Activated CD8-positive, alpha-beta memory T cell treated with anti-CD3 and anti-CD28 coated beads for 1 hour (primary cell): ENCODE measurements around the gene HIPK3.
A peak's percentile ranks its signal among the peaks of the same experiment; 100 is the strongest.
"Not testable (repeated sequence)": the region's sequence is repeated elsewhere in the genome, so short reads cannot be mapped to it uniquely, and the experiment has no call there.

Experiments
- DNase-seq, 2 donors: peaks; one replicate each; pipeline ENCODE4 v3.0.0-alpha.2; 2020; ENCODE audit warnings: low read depth in 1 of 2; ENCODE audit errors: extremely low read depth in 1 of 2

Gene HIPK3

DNA sequence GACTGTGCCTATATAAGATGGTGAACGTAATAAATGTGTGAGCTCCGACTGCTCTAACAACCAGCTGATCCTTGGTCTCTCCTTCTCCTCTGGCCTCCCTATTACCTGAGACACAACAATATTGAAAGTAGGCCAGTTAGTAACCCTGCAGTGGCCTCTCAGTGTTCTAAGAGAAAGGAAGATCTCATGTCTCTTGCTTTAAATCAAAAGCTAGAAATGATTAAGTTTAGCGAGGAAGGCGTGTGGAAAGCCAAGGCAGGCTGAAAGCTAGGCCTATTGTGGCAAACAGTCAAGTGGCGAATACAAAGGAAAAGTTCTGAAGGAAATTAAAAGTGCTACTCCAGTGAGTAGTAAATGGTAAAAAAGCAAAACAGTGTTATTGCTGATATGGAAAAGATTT is 39.5 kb downstream of the HIPK3 start:
- DNase-seq, result no peak

DNA sequence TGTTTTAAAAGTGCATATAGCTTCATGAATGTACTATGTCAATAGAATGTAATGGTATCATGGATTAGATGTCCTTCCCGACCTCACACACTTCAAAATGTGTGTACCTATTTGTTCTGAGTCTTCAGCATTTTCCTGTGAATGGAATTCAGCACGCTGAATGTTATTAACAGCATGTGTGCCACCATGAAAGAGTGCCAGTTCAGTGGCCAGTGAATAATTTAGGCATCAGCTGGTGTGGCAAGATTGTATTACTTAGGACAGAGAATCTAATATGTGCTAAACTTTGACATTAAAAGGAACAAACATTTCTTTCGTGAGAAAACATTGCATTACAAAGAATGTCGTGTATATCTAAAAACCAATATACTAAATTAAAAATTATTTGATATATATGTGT is 46.4 kb downstream of the HIPK3 start:
- DNase-seq, result no peak

DNA sequence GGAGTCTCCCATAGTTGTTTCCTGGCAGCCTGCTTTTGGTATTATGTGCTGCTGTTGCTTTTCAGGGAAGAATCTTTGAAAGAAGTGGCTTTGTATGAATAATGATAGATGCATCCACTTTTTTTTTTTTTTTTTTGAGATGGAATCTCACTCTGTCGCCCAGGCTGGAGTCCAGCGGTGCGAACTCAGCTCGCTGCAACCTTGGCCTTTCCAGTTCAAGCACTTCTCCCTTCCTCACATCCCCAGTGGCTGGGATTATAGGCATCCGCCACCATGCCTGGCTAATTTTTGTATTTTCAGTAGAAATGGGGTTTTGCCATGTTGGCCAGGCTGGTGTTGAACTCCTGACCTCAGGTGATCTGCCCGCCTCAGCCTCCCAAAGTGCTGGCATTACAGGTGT is 49.6 kb downstream of the HIPK3 start:
- DNase-seq, result not testable (repeated sequence)

DNA sequence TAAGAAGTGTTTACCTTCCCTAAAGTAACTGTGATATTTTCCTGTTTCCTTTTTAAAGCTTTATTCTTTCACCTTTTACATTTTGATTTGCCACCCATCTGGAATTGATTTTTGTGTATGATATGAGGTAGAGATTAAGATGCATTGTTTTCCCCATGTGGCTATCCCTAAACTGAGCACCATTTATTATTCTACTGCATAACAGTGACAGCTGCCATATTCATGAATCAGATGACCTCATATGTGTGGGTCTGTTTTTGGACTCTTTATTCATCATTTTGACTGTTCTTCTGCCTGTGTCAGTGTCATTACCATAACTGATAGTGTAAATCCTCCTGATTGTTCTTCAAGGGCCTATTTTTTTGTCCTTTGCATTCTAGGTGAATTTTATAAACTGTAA is 50.8 kb downstream of the HIPK3 start:
- no peak for DNase-seq

DNA sequence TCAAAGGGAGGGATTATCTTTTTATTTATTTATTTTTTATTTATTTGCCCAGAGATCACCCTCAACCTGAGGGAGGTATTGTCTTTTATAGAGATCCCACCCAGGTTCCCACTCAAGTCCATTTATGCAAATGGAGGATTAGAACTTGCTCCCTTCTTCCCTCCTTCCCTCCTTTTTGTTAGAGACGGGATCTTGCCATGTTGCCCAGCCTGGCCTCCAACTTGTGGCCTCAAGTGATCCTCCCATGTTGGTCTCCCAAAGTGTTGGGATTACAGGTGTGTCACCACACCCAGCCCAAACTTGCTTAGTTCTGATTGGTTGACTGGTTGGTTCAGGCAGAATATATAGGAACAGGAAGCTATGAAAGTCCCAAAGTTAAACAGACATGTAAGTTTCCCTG is 51.9 kb downstream of the HIPK3 start:
- no peak for DNase-seq

DNA sequence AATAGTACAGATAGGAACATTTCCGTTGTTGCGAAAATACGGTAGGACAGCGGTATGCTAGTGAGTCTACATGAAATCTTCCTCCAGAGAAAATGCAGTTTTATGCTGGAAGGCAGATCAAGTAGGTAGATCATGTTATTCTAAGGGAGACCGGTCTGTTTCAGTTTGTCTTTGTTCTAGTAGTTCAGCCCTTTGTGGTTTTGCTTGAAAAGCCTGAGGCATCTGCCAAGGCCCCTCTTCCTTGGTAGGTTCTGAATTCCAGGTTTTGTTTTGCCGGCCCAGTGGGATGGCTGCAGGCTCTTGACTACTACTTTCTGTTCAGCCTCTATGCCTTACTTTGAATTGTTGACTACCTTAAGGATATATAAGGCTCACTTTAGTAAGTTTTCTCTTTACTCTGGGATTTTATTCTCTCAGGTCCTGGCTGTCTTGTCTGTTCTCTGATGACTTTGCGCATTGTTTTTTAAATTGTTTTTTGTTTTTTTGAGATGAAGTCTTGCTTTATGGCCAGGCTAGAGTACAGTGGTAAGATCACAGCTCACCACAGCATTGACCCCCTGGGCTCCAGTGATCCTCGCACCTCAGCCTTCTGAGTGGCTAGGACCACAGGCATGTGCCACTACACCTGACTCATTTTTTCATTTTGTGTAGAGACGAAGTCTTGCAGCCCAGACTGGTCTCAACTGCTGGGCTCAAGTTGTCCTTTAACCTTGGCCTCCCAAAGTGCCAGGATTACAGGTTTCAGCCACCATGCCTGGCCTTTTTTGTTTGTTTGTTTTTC is 53.7 kb downstream of the HIPK3 start:
- DNase-seq, result no peak

DNA sequence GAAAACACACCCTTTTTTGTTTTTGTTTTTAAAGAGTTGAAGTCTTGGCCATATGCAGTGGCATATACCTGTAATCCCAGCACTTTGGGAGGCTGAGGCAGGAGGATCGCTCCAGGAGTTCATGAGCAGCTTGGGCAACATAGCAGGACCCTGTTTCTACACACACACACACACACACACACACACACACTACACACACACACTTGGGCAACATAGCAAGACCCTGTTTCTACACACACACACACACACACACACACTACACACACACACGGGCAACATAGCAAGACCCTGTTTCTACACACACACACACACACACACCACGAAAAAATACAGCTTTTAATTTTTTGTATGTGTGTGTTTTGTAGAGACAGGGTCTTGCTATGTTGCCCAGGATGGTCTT is 54.5 kb downstream of the HIPK3 start:
- DNase-seq, result no peak

DNA sequence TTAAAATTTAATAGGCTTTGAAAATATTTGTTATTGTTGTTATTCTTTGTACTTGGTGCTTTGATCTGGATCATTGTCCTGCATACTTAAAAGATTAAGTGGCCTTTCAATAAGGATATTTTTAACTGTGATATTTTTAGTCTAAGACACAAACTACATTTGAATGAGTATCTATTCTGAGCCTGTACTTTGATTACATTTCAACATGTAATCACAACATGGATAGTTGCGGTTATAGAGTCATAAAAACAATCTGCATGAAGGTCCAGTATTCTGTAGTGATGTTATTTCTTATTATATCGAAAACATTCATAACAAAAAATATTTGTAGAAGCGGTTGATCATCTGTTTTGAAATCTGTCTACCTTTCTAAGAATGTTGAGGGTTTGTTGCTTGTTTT is 58.6 kb downstream of the HIPK3 start:
- DNase-seq, result no peak

DNA sequence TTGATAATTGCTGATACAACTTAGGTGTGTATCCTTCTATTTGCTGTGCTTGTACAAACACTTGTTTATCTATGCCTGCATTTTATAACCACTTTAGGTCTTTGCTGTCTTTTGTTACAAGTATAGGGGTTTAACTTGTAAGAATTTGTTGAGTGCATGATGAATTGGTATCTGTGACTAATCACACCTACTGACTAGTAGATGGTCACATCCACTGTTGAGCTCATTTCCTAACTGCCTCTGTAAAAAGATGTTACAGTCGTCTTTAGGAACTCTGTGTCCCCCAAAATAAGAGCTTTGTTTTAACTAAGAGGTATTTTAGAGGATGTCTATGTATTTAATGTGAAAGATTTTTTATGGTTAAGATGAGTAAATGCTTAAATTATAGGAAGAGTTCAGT is 60.5 kb downstream of the HIPK3 start:
- no peak for DNase-seq

DNA sequence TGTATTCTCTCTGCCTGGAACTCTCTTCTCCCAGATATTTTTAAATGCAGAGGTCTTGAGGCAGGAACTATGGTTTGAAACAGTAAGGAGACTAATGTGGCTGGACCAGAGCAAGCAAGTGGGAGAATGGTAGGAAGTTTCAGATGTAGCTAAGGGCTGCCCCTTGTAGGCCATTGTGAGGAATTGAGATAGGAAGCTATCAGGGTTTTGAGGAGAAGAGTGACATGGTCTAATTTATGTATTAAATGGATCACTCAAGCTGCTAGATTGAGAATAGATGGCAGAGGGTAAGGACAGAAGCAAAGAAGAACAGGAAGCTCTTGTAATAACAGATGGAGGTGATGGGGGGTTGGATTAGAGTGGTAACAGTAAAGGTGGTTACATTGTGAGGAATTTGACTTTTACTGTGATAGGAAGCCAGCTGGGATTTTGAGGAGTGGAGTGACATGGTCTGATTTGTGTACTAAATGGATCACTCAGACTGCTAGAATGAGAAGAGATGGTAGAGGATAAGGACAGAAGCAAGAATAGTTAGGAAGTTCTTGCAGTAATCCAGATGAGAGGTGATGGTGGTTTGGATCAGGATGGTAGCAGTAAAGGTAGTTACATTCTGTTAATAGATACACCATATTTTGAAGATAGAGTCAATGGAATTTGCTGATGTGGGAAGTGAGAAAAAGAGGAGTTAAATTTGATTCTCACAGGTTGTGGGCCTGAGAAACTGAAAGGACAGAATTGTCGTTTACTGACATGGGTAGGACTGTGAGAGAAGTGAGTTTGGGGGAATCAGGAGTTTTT is 63.0 kb downstream of the HIPK3 start:
- no peak for DNase-seq

DNA sequence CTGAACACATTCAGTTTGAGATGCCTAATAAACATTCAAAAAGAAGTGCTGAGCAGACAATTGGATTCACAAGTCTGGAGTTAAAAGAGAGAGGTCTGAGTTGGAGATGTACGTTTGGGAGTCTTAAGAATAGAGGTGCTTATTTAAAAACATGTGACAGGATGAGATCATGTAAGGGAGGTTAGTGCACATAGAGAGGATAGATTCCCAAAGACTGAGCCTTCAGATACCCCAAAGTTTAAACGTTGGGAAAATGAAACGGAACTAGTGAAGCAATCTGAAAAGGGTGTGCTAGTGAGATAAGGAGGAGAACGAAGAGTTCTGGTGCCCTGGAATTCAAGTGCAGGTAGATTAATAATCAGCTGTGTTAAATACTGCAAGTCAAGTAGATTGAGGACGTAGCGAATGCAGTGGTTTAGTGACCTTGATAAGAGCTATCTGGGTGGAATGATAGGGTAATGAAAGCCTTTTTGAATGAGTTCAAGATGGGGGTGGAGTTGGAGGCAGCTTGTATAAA is 63.7 kb downstream of the HIPK3 start:
- no peak for DNase-seq

DNA sequence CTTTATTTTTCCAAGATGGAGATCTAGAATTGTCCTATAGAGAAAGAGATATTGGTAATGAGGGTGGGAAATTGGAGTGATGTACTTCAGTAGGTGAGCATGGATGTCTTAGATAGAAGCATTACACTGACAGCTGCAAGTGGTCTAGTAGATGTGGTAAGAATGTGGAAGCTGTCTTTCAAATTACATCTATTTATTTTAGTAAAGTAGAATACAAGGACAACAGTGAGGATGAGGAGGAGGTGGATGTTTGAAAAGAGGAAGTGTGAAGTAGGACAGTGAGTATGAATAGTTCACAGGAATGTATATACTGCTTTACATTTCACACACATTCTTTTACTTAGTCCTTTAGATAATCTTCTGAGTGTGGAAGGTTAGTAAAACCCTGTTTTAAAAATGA is 64.2 kb downstream of the HIPK3 start:
- no peak for DNase-seq

DNA sequence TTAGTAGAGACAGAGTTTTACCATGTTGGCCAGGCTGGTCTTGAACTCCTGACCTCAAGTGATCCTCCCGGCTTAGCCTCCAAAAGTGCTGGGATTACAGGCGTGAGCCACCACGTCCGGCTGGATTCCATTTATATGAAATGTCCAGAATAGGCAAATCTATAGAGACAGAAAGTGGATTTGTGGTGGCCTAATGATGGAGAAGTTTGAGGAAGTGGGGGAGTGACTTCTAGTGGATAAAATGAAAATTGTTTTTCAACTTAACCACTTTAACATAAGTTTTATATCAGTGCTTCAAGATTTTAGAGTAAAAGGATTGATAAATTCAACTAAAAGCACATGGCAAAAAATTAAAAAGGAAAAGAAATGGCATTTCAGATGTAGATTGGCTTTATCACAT is 66.2 kb downstream of the HIPK3 start:
- DNase-seq, result no peak

DNA sequence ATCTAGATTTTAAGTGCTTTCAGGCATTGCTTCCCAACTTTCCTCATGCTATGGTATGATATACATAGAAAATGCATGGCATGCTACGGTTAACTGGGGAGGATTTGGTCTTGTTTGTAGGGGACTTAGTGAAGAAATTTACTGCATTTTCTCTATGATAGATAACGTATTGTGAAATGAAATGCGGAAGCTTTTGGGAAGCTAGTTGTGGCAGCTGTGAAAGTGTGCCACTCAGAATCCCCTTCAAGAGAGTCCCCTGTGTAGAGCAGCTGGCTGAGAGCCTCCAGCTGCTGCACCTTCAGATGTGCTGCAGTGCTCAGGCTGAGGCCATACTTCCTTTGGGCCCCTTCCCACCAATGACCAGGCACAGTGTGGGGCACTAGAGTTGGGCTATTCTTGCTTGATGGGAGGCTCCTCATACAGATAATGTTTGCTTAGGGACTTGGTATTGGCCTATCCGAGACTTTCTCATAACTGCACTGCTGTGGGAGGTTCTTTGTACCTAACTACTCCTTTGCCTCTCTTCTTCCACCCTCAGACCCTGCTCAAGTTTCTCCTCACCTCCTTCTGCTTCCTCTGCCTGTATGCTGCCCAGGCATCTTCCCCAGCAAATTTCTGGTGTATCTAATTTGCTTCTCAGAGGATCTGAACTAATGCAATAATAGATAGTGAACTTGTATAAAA is 67.3 kb downstream of the HIPK3 start:
- DNase-seq, result no peak

DNA sequence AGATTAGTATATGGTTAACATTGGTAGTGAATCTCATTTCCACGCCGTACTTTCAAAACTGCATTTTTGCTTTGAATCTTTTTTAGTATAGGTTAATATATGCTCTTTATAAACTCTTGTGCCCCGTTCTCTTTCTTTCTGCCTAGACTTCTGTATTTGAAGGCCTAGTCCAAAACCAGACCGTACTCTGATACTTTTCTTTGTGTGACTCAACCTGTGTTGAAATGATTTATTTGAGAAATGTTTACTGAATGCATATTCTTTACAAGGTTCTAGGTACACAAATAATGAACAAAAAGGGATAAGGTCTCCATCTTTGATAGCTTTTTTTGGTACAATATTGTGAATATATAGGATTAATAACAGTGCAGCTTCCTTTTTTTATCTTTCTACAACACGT is 68.3 kb downstream of the HIPK3 start:
- no peak for DNase-seq

DNA sequence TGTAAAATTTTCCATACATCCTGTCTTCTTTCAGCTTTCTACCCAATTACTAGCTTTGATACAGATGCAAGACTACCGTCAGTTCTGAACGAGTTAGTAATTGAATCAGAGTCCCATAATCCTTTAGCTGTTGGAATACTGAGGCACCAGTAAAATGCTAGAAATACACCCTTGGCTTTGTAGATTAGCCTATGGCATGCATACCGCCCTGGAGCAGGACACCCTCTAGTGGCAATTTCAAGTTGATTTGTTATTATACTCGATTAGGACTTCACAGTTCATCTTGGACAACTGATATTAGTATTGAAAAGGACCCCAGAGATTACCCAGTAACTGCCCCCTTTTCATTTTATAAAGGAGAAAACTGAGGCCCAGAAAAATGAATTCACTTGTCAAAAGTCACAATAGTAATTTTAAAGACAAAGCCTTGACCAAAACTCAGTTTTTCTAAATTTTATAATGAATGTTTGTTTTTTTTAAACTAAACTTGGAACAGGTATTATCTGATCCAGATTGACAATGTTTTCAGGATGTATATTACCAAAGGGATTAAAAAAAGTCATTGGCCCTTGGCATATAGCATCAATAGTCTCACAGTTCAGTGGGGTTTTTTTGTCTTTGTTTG is 72.6 kb downstream of the HIPK3 start:
- DNase-seq, result peak in 1 of 2 donors; percentile 14

DNA sequence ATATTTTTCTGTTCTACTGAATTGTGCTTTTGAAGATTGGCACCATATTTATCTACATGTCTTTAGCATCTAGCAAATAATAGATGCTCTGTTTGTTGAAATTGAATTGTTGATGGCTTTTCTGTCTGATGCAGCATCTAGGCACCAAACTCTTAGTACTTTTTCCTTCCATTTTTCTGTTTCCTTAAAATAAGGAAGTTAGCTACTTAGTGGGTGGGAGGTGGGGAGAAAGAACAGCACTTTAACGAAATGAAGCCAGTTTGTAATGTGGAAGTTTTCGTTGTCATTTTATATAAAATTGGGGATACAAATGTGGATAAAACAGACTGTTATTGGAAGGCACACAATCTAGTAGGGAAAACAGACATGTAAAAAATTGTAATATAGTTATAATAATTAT is 76.6 kb downstream of the HIPK3 start:
- no peak for DNase-seq

DNA sequence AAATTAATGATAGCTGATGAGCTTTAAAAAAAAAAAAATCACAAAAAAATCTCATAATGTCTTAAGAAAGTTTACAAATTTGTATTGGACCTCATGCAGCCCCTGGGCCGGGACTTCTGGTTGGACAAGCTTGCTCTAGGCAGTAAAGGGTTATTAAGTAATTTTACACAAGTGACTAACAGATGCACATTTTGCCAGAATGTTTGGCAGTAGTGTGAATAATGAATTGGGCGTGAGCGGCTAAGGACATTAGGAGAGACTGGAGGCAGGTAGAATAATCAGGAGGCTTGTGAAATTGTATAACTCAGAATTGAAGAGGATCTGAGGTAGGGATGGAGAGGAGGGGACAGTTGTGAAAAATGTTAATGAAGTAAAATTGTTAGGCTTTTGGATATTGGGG is 77.4 kb downstream of the HIPK3 start:
- DNase-seq, result no peak

DNA sequence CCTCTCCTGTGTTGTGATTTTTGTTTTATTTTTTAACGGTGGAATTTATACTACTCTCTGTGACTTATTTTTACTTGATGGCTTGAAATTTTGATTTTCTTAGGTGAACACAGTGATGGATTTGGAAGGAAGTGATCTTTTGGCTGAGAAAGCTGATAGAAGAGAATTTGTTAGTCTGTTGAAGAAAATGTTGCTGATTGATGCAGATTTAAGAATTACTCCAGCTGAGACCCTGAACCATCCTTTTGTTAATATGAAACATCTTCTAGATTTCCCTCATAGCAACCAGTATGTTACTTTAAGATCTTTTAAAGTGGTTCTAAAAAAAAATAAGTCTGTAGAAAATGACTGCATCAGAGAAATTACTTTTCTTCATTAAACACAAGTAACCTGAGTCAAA is 82.1 kb downstream of the HIPK3 start:
- DNase-seq, result no peak

DNA sequence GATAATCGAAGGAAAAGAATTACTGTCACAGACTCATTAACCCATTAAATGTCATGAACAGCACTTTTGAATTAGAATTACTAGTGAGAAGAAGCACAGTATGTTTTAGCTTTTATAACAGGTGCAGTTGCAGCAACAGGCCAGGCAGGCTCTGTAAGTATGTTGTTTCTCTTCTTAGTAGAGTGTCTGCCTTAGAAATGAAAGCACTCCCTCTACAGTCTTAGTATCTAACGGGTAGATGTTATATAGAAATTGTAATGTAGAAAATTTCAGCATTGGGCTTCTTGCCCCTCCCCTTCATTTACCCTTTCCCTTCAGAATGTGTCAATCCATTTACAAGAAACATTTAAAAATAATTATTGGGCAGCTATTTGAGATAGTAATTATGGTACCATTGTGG is 87.4 kb downstream of the HIPK3 start:
- DNase-seq, result no peak

DNA sequence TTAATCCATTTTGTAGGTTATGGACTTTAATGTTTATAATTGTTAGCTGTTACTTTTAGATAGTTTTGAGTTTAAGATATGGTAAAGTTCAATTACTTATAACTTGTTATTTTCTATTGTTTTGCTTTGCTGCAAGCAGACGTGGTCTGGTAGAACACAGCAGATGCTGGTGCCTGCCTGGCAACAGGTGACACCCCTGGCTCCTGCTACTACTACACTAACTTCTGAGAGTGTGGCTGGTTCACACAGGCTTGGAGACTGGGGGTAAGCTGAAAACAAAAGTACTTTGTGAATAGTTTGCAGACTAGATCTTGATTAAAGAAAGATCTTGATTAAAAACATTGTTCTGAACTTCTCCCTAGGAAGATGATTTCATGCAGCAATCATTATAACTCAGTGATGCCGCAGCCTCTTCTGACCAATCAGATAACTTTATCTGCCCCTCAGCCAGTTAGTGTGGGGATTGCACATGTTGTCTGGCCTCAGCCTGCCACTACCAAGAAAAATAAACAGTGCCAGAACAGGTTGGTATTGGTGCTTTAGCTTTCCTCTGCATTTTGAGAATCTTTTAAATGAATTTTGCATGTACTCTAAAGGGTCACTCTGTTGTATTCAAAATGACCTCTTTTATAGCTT is 90.4 kb downstream of the HIPK3 start:
- DNase-seq, result no peak
